Raji (cell line): ENCODE measurements around the gene STRIT1.

Source experiments
- POLR2A ChIP-seq: IDR thresholded peaks from 2 replicates; pipeline ENCODE4 v1.6.1; 2011; ENCODE audit warnings: low read depth, low read length, control low read depth; ENCODE audit not compliant: insufficient read depth

STRIT1 gene

GRCh38 chr3:155248531-155249187, 44.8 kb downstream of the STRIT1 start:
- TF ChIP-seq POLR2A: no peak

GRCh38 chr3:155244699-155245098, 48.8 kb downstream of the STRIT1 start:
- no peak for TF ChIP-seq POLR2A

DNA sequence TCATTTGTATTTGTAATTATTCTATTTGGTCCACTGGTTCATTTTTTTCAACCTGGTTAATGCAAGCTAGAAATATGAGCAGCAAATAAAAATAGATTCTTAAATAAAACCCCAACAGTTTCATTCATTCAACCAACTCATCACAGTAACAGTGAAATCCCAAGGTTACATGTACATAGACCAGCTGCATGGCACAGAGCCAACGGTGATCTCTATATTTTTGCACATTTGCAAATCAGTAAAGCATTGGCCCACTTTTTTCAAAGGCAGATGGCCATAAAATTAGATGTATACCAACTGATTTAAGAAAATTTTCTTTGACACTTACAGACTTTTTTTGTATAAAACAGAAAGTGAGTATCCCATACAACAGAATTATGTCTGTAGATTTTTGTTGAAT, 49.3 kb downstream of the STRIT1 start:
- no peak for TF ChIP-seq POLR2A

DNA sequence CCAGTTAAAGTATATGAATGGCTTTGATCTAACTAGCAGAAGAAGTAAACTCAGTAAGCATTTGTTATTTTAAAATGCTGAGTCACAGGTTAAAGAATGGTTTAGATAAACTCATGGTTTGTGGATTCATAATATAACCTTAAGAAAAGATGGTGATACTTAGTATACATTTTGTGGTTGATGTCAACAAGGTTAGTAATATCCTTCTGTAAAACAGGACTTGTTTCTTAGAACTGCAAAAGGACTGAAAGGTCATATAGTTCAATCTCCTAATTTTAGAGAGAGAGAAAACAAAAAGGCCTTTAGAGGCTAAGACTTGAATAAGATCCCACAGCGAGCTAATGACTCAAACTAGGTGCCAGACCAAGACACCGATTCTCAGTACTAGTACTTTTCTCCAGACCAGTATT, 50.0 kb downstream of the STRIT1 start:
- TF ChIP-seq POLR2A: no peak

DNA sequence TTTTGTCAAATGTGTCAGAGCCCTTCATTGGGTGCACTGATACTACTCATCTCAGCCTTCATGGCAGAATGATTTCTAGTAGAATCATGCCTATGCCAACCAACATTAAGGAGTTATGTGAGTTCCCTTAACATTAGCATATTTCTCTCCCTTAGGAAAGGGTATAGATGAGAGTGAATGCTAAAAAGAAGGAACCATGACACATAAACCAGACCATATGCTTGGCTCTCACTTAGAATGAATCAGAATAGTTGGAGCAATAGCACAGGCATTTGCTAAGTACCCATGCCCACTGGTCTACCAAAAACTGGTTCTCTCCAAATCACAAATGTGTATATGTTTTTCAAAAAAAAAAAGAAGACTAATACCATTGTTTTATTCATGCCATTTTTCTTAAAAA, 51.1 kb downstream of the STRIT1 start:
- no peak for TF ChIP-seq POLR2A

DNA sequence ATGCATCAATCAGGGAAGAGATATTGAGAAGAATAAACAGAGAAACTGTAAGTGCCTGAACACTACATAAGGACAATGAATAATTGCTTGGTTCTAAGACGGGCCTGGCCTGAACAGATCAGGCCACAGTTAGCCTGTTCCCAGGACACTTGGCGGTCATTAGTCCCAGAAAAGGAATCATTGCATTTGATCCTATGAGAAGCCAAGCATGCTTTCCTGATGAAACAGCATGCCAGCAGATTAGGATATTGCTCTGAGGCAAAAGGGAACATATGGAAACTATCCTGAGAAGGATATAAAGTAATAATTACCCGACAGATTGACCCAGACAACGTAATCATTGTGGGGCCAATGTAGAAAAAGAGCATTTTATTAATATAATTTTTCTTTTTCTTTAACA, 51.9 kb downstream of the STRIT1 start:
- TF ChIP-seq POLR2A: no peak
